HG03342 (cell line): ENCODE data around the gene HERC2.
"Not testable (repeated sequence)": the region's sequence is repeated elsewhere in the genome, so short reads cannot be mapped to it uniquely, and the experiment has no call there.

Experiments
- ATAC-seq: cut with Tn5 transposase; IDR thresholded peaks from one replicate; pipeline ENCODE4 v1.9.1; 2021; ENCODE audit warnings: mild to moderate bottlenecking, moderate library complexity; ENCODE audit not compliant: unreplicated experiment

Gene HERC2

GRCh38 chr15:28136236-28136904 is 185.6 kb downstream of the HERC2 start:
- ATAC-seq = peak; percentile 99

GRCh38 chr15:28133281-28133680 is 188.7 kb downstream of the HERC2 start:
- ATAC-seq = no peak

- no peak for ATAC-seq
Observed at GRCh38 chr15:28132524-28133275, 189.3 kb downstream of the HERC2 start.

GRCh38 chr15:28131946-28132345 is 190.0 kb downstream of the HERC2 start:
- ATAC-seq = no peak

- ATAC-seq = no peak
Observed at GRCh38 chr15:28131400-28131799, 190.6 kb downstream of the HERC2 start.

GRCh38 chr15:28130651-28131050 is 191.3 kb downstream of the HERC2 start:
- no peak for ATAC-seq

- no peak for ATAC-seq
Observed at GRCh38 chr15:28129231-28129848, 192.6 kb downstream of the HERC2 start.

GRCh38 chr15:28128031-28128430 is 193.9 kb downstream of the HERC2 start:
- ATAC-seq = no peak

GRCh38 chr15:28127036-28127435 is 194.9 kb downstream of the HERC2 start:
- no peak for ATAC-seq

GRCh38 chr15:28125673-28126651 is 196.0 kb downstream of the HERC2 start:
- no peak for ATAC-seq

- ATAC-seq = no peak
Observed at GRCh38 chr15:28124841-28125240, 197.1 kb downstream of the HERC2 start.

- ATAC-seq = no peak
Observed at GRCh38 chr15:28123408-28124023, 198.5 kb downstream of the HERC2 start.

- ATAC-seq = no peak
Observed at GRCh38 chr15:28122038-28122949, 199.7 kb downstream of the HERC2 start.

GRCh38 chr15:28121577-28121976 is 200.4 kb downstream of the HERC2 start:
- not testable (repeated sequence) for ATAC-seq

- no peak for ATAC-seq
Observed at GRCh38 chr15:28120359-28120640, 201.7 kb downstream of the HERC2 start.

GRCh38 chr15:28118531-28118930 is 203.4 kb downstream of the HERC2 start:
- no peak for ATAC-seq

GRCh38 chr15:28118083-28118482 is 203.9 kb downstream of the HERC2 start:
- ATAC-seq = no peak

GRCh38 chr15:28117432-28117990 is 204.5 kb downstream of the HERC2 start:
- no peak for ATAC-seq
